Type B pancreatic cell (in vitro differentiated cells): Measurements from ENCODE around the gene CKAP4. TPM values are rescaled to one million over a fixed set of nuclear protein-coding genes. Genes with fewer than 3 reads are reported as not detected.

ENCODE experiments used
- DNase-seq: peaks from one replicate; pipeline ENCODE4 v3.0.0; 2021; ENCODE audit warnings: mixed read lengths; ENCODE audit not compliant: unreplicated experiment; ENCODE audit errors: extremely low spot score
- H3K27ac Mint-ChIP-seq: 2 replicates; pipeline ENCODE4 v1.8.0; 2021; ENCODE audit warnings: mild to moderate bottlenecking, mixed read lengths
- H3K27me3 Mint-ChIP-seq: 2 replicates; pipeline ENCODE4 v1.8.0; 2021; ENCODE audit warnings: mixed read lengths
- H3K36me3 Mint-ChIP-seq: 2 replicates; pipeline ENCODE4 v1.8.0; 2021; ENCODE audit warnings: mixed read lengths
- H3K4me1 Mint-ChIP-seq: one replicate; pipeline ENCODE4 v1.8.0; 2021; ENCODE audit warnings: mixed read lengths; ENCODE audit not compliant: unreplicated experiment
- H3K4me3 Mint-ChIP-seq: 2 replicates; pipeline ENCODE4 v1.8.0; 2021; ENCODE audit warnings: mild to moderate bottlenecking, mixed read lengths
- H3K9me3 Mint-ChIP-seq: 2 replicates; pipeline ENCODE4 v1.8.0; 2021; ENCODE audit warnings: mixed read lengths
- CTCF ChIP-seq: fragments of 200-600 bp; sonication (generic); conservative IDR thresholded peaks from 2 replicates; pipeline ENCODE4 v1.5.0; 2021; ENCODE audit warnings: antibody characterized with exemption, mild to moderate bottlenecking
- long read RNA-seq: library from polyadenylated mRNA; unstranded; transcript quantifications from one replicate; pipeline ENCODE4 v2.0.0, GENCODE V29; 2020
- total RNA-seq: library from RNA; stranded (reverse); gene quantifications from 2 replicates; pipeline ENCODE4 v1.2.1, GENCODE V29; 2021; ENCODE audit warnings: low replicate concordance

The CKAP4 gene
- 90.5 and 95.9 TPM in 2 replicates for total RNA-seq
- long read RNA-seq, transcript CKAP4-201 (2 exons, 3,093 nt): major isoform, 10 of 27 reads
- long read RNA-seq, partial matches to known transcripts: 0 of 27 reads
- long read RNA-seq, other reads (novel, unspliced or antisense): 17 of 27 reads

- DNase-seq: no peak
- Mint-ChIP-seq H3K4me1 (peaks cover 27% of the 10 kb centered on the region), H3K27ac (peak within 1 kb of the TSS; percentile 85), H3K36me3 (peaks cover 16% of the 10 kb centered on the region), H3K4me3 (peak within 1 kb of the TSS; percentile 87), H3K27me3 (no peaks in the 10 kb centered on the region), H3K9me3 (no peaks in the 10 kb centered on the region)
- TF ChIP-seq CTCF: no peak
Measured at GRCh38 chr12:106247674-106248311, at the start of gene CKAP4. Gene CKAP4 (minus strand): TSS chr12:106248020. CDS start chr12:106247851, 169 bp downstream.

- no peak for DNase-seq
- Mint-ChIP-seq H3K4me1 (peaks cover 7% of the 10 kb centered on the region), H3K27ac (no peak overlapping the region), H3K27me3 (no peaks in the 10 kb centered on the region), H3K36me3 (no peaks in the 10 kb centered on the region), H3K4me3 (no peak overlapping the region), H3K9me3 (no peaks in the 10 kb centered on the region)
- TF ChIP-seq CTCF: no peak
Measured at GRCh38 chr12:106297075-106297474, 49.3 kb upstream of the CKAP4 start.

- H3K36me3 Mint-ChIP-seq: no peaks in the 10 kb centered on the region
- TF ChIP-seq CTCF: no peak
- H3K27me3 Mint-ChIP-seq: no peaks in the 10 kb centered on the region
- no peaks in the 10 kb centered on the region for H3K9me3 Mint-ChIP-seq
- no peak for DNase-seq
- H3K4me1 Mint-ChIP-seq: peaks cover under 1% of the 10 kb centered on the region
- no peak overlapping the region for H3K27ac Mint-ChIP-seq
- H3K4me3 Mint-ChIP-seq: no peak overlapping the region
Measured at GRCh38 chr12:106296179-106296877, 48.5 kb upstream of the CKAP4 start.

GRCh38 chr12:106292339-106292738, 44.5 kb upstream of the CKAP4 start:
- Mint-ChIP-seq H3K4me3 (no peak overlapping the region), H3K27ac (no peak overlapping the region), H3K4me1 (no peaks in the 10 kb centered on the region), H3K27me3 (no peaks in the 10 kb centered on the region), H3K9me3 (no peaks in the 10 kb centered on the region), H3K36me3 (no peaks in the 10 kb centered on the region)
- no peak for TF ChIP-seq CTCF
- no peak for DNase-seq

GRCh38 chr12:106291342-106291741, 43.5 kb upstream of the CKAP4 start:
- Mint-ChIP-seq H3K27me3 (no peaks in the 10 kb centered on the region), H3K4me3 (no peak overlapping the region), H3K4me1 (no peaks in the 10 kb centered on the region), H3K27ac (no peak overlapping the region), H3K36me3 (no peaks in the 10 kb centered on the region), H3K9me3 (no peaks in the 10 kb centered on the region)
- DNase-seq: no peak
- TF ChIP-seq CTCF: no peak
